Renal cortex interstitium (tissue), 11 donors: ENCODE measurements around the gene JPH2. TPM values are rescaled to one million over a fixed set of nuclear protein-coding genes. Genes with fewer than 3 reads are reported as not detected.

Experiments used
- DNase-seq, 11 donors: peaks; one replicate each; pipeline ENCODE4 v3.0.0-alpha.2; 2013; ENCODE audit warnings: low read depth in 9 of 11, low spot score in 4 of 11; ENCODE audit errors: extremely low read depth in 1 of 11
- polyA plus RNA-seq, 3 donors: library from polyadenylated mRNA; unstranded; fragments of 120-200 nt; gene quantifications; one replicate each; pipeline ENCODE4 v1.2.1, GENCODE V29; 2013; ENCODE audit not compliant: insufficient read length in 3 of 3

The JPH2 gene
- polyA plus RNA-seq, 3 donors = 1.4 to 1.8 (median 1.7) TPM

DNA sequence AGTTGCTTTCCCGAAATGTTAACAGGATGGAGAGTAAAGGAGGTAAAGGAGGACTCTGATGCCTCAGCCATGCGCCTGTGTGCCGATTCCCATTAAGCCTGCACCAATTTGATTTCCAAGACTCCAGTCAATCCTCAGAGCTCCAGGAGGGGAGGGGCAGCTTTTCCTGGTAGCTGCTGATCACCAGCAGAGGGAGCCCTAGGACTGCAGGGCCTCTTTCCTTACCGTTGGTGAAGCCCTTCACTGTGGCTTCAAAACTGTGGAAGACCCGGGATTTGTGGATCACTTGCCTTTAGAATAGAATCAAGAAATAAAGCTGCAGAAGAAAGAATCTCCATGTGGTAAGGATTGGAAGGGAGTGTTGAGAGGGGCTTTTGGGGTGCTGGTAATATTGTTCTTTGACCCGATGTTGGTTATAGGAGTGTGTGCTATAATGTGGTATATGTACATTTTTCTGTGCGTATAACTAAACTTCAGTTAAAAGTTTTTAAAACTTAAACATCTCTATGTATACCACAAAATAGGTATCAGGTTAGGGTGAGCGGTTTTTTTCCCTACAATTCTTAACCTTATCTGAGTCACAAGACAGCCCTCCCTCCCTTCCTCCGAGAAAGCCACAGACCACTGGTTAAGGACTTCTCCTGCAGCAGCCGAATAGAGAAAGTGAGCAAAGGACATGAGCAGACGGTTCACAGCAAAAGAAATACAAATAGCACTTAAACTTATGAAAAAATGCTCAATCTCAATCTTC is 30.5 kb upstream of the JPH2 start:
- peak in 5 of 11 donors; percentile 17 to 51 (median 35) for DNase-seq

- DNase-seq = peak in 8 of 11 donors; percentile 29 to 49 (median 41)
These were observed 28.1 kb upstream of the JPH2 start for GRCh38 chr20:44215125-44215524.

DNA sequence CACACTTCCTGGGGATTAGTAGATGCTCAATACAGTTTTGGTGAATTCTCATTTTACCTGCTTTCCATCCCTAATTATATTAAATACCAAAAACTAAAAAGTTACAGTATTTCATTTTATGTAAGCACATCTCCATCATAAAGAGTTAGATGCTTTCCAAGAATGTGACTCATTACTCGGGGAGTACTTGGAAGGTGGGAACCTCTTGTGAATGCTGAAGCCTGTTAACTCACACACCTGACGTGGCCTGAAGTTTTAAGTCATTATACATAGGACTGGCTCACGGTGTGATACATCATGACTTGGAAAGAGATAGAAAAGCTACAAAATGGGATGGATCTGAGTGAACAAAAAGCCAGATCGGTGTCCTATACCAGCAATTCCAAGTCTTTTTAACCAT is 25.8 kb upstream of the JPH2 start:
- no peak for DNase-seq

- peak in 1 of 11 donors; percentile 14 for DNase-seq
These were observed 24.4 kb upstream of the JPH2 start for GRCh38 chr20:44211177-44212039.

DNA sequence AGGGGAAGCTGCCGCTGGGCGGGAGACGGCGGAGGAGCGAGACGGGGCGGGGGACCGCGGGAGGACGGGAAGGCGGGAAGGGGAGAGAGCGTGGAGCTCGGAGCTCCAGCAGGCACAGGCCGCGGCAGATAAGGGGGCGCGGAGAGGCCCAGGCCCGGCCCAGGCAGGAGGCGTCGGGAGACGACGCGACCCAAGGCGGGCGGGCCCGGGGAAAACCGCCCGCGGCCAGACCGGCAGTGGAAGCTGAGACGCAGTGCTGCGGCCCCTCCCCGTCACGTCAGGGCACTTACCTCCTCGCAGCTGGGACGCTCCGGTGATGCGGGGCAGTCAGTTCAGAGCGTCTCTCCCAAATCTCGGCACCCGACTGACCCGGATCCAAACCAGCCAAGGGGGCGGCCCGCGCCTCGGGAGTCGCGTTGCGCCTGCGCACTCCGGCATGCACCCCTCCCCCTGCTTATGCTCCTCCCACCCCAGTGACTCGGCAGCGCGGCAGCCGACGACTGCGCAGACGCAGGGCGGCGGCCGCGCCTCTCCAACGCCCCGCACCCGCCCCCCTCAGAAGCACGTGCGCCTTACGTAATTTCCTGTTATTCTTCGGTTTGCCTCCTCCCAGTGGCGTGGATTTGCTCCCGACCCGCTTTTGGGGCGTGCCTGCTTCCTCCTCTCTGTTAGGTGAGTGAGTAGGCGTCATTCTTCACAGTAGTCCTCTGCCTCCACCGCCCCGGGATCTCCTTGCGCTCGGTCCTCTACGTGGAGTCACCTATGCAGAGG is 23.6 kb upstream of the JPH2 start, which contains the start of gene OSER1:
OSER1 (minus strand) TSS at position 366 of the 771 bp plus-strand sequence. CDS start 3,814 bp downstream, outside the sequence.
- peak; percentile 90 to 96 (median 95) for DNase-seq

- DNase-seq = peak in 2 of 11 donors; percentile 12 to 23
These were observed 22.9 kb upstream of the JPH2 start for GRCh38 chr20:44209686-44210405.

DNA sequence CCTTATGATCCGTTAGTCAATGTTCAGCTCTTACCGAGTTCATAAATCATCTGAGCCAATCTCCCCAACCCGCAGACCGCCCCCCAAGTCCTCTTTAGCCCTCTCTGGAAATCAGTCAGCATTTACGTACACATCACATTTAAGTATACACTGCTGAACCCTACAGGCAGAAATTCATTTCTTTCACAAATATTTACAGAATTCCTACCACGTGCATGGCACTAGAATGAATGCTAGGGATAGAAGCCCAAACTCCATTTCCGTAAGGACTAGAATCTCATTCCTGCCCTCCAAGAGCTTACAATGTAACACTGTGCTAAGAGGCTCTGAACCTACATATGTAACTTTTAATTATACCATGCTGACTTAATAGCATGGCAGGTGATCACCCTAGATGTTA is 21.8 kb upstream of the JPH2 start:
- DNase-seq = no peak

- DNase-seq = no peak
These were observed 21.2 kb upstream of the JPH2 start for GRCh38 chr20:44208165-44208564.

GRCh38 chr20:44207126-44207723 is 20.2 kb upstream of the JPH2 start:
- no peak for DNase-seq

DNA sequence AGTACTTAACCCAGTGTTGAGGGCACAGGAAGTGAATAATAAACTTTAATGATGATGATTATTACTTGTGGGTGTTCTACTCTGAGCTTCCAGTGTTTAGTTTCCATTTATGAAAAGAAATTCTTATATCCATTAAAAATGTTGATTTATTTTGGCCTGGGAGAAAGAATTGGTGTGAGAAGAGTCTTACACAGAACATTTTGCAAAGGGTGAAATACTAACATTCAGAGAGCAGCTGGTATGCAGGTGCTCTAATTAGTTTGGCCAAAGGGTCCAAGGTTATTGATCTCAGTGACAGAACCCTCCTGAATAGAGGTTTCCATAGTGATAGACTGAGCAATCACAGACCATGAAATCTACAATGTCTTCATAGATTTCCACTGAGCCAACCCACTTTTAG is 19.1 kb upstream of the JPH2 start:
- DNase-seq = no peak

DNA sequence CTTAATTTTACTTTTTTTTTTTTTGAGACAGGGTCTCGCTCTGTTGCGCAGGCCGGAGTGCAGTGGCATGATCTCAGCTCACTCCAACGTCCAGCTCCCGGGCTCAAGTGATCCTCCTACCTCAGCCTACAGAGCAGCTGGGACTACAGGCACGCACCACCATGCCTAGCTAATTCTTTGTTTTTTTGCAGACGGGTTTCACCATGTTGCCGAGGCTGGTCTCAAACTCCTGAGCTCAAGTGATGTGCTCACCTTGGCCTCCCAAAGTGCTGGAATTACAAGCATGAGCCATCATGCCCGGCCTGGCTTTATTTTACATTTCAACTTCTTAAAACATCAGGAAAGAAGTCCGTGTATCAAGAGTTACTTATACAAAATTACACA is 17.8 kb upstream of the JPH2 start:
- no peak for DNase-seq

DNA sequence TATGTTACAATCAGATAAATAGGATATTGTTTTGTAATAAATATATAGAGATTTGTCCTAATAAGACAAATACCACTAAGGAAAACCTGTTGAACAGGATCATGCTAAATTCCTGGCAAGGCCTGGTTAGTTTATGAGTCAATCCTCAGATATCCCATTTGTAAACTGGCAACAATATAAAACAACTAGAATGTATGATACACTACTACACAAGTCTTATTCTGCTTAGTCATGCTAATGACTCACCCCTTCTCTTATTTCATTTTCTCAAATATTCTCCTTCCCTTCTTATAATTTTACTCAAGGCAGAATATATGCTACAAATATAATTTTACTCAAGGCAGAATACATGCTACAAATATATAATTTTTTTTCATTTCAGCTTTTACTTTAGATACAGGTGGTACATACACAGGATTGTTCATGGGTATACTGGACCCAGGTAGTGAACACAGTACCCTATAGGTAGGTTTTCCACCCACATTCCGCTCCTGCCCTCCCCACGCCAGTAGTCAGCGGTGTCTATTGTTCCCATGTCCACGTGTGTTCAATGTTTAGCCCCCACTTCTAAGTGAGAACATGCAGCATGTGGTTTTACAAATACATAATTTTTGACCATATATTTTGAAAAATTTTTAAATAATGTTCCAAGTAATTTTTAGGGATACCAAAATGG is 17.3 kb upstream of the JPH2 start:
- DNase-seq = no peak

DNA sequence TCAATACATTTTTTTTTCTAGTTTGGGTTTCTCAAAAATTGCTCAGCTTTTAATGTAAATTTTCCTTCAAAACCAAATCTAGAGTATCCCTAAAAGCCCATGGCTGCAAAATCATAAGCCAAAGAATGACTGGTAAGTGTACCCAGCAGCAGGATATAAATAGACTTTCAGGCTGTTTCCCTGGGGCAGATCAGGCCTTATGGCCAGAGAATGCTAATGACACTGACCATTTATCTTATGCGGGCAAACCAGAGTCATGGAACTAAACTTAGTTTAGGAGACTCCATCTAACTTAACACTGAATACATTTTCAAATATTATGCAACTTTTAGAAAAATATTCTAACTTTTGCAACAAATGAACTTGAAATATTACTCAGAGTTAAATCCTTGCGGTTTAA is 16.2 kb upstream of the JPH2 start:
- no peak for DNase-seq

- no peak for DNase-seq
These were observed 14.0 kb upstream of the JPH2 start for GRCh38 chr20:44200983-44201382.

- no peak for DNase-seq
These were observed 13.4 kb upstream of the JPH2 start for GRCh38 chr20:44200371-44200770.

- DNase-seq = no peak
These were observed 12.9 kb upstream of the JPH2 start for GRCh38 chr20:44199877-44200276.

DNA sequence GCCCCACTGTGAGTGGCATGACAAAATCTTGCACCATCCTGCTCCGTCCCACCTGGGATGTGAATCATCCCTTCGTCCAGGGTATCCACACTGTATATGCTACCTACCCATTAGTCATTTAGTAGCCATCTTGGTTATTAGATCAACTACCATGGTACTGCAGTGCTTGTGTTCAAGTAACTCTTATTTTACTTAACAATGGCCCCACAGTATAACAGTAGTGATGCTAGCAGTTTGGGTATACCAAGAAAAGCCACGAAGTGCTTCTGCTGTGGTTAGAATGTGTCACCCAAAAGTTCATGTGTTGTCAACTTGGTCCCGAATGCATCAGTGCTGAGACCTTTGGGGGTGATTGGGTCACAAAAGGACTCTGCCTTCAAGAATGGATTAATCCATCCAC is 11.9 kb upstream of the JPH2 start:
- DNase-seq = no peak

DNA sequence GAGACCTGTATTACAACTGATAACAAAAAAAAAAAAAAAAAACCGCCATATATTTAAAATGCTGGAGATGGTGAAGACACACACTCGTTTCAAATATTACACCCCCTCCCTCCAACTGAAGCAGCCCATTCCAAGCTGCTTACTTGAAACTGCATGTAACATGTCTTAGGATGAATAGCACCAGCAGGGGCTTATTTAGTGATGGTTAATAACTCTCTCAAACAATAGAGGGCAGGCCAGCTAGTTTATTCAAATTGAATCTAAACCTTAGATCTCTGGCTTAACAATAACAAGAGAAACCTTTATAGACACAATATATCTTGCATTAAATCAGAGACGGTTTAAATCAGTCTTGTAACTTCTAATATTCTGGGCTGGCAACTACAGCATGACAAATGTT is 9.3 kb upstream of the JPH2 start:
- no peak for DNase-seq
